ENCODE results near the gene SH3RF1.

The SH3RF1 gene

DNA sequence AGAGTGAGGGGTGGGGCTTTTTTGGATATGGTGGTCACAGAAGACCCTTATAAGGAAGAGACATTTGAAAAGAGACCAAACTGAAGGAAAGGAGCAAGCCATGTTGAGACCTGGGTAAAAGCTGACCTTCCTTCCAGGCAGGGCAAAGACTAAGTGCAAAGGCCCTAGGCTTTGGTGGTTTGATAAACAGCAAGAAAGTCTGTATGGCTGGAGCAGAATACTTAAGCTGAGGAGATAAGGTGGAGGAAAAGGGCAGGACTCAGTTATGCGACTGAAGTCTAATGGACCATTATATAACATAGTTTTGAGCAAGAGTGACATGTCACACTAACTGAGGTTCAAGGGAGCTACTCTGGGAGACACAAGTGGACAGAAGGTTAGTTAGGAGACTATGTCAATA lies 20.0 kb downstream of the SH3RF1 start:
- DNase-seq: no peak

GRCh38 chr4:169249999-169250398 lies 20.8 kb downstream of the SH3RF1 start:
- no peak for DNase-seq

GRCh38 chr4:169249214-169249973 lies 21.4 kb downstream of the SH3RF1 start:
- no peak for DNase-seq

DNA sequence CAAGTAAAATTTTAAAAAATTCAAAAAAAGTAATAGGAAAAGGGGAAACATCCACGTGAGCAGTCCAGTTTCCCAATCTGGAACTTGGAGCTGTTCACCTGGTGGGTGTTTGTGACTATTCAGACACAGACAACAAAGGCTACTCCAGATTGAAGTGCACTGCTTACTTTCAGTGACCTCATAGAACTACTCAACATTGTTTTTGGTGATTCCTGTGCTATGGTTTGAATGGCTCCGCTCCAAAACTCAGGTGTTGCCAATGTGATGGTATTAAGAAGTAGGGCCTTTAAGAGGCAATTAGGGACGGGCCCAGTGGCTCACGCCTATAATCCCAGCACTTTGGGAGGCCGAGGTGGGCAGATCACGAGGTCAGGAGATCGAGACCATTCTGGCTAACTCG lies 22.1 kb downstream of the SH3RF1 start:
- no peak for DNase-seq

- no peak for DNase-seq
Observed at GRCh38 chr4:169246957-169247396, 23.8 kb downstream of the SH3RF1 start.

DNA sequence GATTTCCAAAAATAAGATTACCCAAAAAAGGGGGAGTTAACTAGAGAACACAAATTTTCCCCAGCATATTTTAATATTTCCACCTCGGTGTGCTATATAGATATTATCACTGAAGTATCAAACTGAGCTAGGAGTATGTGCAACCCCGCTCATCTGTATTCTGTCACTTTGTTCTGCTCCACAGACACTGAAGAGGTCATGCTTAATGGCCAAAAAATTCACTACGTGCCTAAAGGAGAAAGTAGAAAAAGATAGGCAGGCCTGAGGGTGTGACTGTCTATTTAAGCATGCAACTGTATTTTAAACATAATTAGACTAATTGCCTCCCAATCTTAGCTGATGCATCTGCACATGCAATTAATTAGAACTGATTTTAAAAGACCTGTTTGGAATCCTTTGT lies 24.5 kb downstream of the SH3RF1 start:
- no peak for DNase-seq

- DNase-seq: no peak
Observed at GRCh38 chr4:169245061-169245460, 25.7 kb downstream of the SH3RF1 start.

DNA sequence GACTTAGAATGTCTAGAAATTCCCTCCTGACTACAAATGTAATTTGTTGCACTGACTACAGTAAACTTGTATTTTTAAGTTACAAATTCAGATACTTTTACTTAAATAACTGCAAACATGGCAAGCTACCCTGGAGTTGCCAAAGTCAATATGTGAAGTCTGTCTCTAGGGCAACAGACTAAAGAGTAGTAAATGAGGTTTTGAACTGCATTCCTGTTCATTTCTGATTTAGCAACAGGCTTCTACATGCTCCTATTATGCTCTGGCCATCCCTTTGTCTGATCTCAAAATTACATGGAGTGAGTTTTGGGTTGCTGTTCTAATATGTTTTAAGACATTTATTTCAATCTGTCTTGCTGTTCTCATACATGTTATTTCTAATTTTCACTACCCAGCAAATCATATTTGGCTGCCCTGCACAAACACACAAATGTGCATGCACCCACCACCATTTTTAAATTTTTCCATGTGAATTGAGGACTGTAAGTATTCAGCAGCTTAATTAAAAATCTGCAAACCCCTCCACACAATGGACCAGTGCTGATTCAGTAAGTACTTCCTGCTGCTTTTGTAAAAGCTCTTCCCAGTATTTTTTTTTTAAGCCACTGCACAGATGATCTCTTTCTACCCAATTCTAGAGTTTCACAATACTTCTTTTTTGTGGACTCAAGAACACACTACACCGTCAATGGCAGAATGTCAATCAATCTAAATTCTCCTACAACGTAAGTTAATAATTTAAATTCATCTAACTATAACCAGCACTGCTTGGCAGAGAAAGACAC lies 26.7 kb downstream of the SH3RF1 start:
- no peak for DNase-seq

- DNase-seq: no peak
Observed at GRCh38 chr4:169241464-169241863, 29.3 kb downstream of the SH3RF1 start.

DNA sequence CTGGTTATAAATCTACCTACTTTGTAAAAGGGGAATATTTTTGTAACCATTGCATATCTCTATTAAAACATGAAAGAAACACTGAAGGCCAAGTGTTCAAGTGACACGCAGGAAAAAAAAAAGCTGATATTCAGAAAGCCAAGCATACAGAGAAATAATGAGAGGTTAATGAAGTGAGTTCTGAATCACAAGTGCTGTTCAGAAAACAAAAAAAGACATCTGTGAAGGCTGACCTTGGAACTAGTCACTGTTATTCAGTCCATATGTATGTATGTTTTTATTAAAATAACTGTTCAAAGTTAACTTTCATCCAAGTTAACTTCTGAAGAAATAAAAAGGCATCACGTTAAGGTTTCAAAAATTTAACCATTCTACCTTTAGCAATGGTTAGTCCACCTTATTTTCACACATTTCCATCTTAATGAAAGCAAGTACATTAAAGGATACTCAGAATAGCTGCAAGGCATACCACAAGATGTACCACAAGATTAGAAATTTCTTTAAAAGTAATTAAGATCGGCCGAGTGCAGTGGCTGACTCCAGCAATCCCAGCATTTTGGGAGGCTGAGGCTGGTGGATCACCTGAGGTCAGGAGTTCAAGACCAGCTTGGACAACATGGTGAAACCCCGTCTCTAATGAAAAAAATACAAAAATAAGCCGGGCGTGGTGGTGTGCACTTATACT lies 31.4 kb downstream of the SH3RF1 start:
- DNase-seq: no peak

GRCh38 chr4:169238445-169238844 lies 32.3 kb downstream of the SH3RF1 start:
- no peak for DNase-seq

- DNase-seq: peak in 1 of 2 experiments; percentile 15
Observed at GRCh38 chr4:169236873-169237626, 33.7 kb downstream of the SH3RF1 start.

DNA sequence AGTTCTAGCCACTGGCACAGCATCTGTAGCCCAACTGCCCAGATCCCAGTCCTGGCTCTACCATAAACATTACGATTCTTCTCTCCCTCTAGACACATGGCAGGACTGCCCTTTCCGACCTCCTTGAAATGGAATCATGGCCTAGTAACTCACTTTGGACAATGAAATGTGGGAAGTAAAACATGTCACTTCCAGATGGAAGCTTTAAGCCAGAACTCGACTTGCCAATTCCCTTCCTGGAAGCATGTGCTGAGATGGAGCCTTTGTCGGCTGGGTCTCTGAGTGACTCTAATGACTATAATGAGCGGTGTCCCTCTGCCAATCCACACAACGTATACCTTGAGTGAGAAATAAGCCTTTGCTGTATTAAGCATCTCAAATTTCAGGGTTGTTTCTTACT lies 34.7 kb downstream of the SH3RF1 start:
- DNase-seq: no peak

GRCh38 chr4:169234137-169234855 lies 36.5 kb downstream of the SH3RF1 start:
- DNase-seq: no peak

GRCh38 chr4:169233691-169234090 lies 37.1 kb downstream of the SH3RF1 start:
- no peak for DNase-seq

GRCh38 chr4:169231647-169232262 lies 39.0 kb downstream of the SH3RF1 start:
- no peak for DNase-seq

DNA sequence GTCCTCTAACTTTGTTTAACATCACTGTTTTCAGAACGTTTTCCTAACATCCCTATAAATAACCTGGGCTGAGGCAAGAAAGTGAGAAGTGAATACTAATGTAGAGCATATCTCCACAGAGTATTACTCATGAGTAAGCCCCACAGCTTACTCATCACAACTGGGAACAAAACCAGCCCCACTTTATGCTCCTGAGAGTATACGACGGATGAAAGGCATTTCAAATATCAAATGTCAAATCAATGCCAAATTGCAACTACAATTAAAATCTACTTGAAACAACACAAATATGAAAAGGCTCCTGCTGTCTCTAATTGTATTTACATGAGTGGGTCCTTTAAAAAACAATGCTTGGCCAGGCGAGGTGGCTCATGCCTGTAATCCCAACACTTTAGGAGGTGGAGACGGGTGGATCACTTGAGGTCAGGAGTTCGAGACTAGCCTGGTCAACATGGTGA lies 41.2 kb downstream of the SH3RF1 start:
- no peak for DNase-seq

DNA sequence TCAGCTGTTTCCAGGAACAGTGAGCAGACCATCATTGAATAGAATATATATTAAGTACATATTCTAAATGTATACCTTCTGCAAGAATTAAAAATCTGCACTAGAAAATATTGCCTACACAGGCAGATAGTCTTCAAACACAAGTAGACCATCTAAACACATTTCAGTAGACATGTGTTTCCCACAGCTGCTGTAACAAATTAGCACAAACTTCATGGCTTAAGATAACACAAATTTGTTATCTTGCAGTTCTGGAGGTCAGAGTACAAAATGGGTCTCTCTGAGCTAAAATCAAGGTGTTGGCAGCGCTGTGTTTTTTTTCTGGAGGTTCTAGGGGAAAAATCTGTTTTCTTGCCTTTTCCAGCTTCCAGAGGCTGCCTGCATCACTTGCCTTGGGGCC lies 42.7 kb downstream of the SH3RF1 start:
- no peak for DNase-seq

DNA sequence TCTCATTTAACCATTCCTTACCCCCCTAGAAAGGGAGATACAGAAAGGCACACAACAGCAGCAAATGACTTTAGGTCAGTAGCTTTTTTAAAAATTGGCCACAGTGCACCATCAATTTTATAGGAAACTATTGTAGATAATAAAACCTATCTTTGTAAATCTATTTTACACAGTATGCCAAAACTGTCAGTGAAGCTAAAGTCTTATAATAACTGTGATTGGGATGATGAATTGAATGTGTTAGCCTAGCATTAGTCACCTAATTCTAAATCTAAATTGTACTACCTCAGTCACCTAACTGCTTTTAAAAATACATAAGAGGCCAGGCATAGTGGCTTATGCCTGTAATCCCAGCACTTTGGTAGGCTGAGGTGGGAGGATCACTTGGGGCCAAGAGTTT lies 44.2 kb downstream of the SH3RF1 start:
- DNase-seq: no peak

GRCh38 chr4:169225812-169226211 lies 44.9 kb downstream of the SH3RF1 start:
- DNase-seq: no peak

- DNase-seq: peak in 1 of 2 experiments; percentile 0
Observed at GRCh38 chr4:169225058-169225751, 45.6 kb downstream of the SH3RF1 start.

All from cerebellar nuclear complex (tissue), 1 donor.